ENCODE results near the gene KRT17. TPM values are rescaled to one million over a fixed set of nuclear protein-coding genes. Genes with fewer than 3 reads are reported as not detected.
"Not testable (repeated sequence)": the region's sequence is repeated elsewhere in the genome, so short reads cannot be mapped to it uniquely, and the experiment has no call there.

The KRT17 gene
- total and polyA plus RNA-seq, 2 donors (not counting 1 experiment from before 2014, with no cell fraction given), result 0.50 to 0.89 TPM

GRCh38 chr17:41625602-41626001 is 1.2 kb upstream of the KRT17 start:
- peak in 1 of 2 donors; percentile 56 for DNase-seq (ENCODE audit: low read depth in 2 of 2)
- Histone ChIP-seq H3K36me3 (ENCODE audit: control insufficient read depth, insufficient read depth, low read length) (no peaks in the 10 kb centered on the region), H3K4me1 (ENCODE audit: control insufficient read depth, extremely low read depth, insufficient read depth, low read length) (no peaks in the 10 kb centered on the region), H2AFZ (ENCODE audit: low read length) (no peak overlapping the region), H3K27ac (ENCODE audit: insufficient read depth, low read length) (no peak overlapping the region), H3K79me2 (ENCODE audit: control insufficient read depth, insufficient read depth, low read length) (no peaks in the 10 kb centered on the region), H3K4me3 (replicated peaks in 1 of 4; ENCODE audit: control extremely low read depth in 1 of 4, insufficient read depth in 1 of 4, low read depth in 3 of 4, low read length in 4 of 4) (no peak overlapping the region), H3K9me3 (ENCODE audit: control insufficient read depth, insufficient read depth, low read depth, low read length) (no peaks in the 10 kb centered on the region), H4K20me1 (ENCODE audit: control insufficient read depth, extremely low read depth, insufficient read depth, low read length) (no peaks in the 10 kb centered on the region), H3K27me3 (ENCODE audit: control insufficient read depth, insufficient read depth, low read length) (peaks cover 5% of the 10 kb centered on the region), H3K4me2 (ENCODE audit: extremely low read depth, insufficient read depth, low read length) (no peak overlapping the region), H3K9ac (ENCODE audit: insufficient read depth, low read length) (no peak overlapping the region)
- TF ChIP-seq, protein P1, sequence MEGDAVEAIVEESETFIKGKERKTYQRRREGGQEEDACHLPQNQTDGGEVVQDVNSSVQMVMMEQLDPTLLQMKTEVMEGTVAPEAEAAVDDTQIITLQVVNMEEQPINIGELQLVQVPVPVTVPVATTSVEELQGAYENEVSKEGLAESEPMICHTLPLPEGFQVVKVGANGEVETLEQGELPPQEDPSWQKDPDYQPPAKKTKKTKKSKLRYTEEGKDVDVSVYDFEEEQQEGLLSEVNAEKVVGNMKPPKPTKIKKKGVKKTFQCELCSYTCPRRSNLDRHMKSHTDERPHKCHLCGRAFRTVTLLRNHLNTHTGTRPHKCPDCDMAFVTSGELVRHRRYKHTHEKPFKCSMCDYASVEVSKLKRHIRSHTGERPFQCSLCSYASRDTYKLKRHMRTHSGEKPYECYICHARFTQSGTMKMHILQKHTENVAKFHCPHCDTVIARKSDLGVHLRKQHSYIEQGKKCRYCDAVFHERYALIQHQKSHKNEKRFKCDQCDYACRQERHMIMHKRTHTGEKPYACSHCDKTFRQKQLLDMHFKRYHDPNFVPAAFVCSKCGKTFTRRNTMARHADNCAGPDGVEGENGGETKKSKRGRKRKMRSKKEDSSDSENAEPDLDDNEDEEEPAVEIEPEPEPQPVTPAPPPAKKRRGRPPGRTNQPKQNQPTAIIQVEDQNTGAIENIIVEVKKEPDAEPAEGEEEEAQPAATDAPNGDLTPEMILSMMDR (conservative IDR thresholded peaks at IDR 0.05 in 1 of 2, IDR thresholded peaks at IDR 0.05 in 1 of 2; ENCODE audit: low read depth in 1 of 2, low read length in 2 of 2), result no peak
- no peak for TF ChIP-seq EZH2 (IDR thresholded peaks at IDR 0.05; ENCODE audit: low read length, missing control alignments)

DNA sequence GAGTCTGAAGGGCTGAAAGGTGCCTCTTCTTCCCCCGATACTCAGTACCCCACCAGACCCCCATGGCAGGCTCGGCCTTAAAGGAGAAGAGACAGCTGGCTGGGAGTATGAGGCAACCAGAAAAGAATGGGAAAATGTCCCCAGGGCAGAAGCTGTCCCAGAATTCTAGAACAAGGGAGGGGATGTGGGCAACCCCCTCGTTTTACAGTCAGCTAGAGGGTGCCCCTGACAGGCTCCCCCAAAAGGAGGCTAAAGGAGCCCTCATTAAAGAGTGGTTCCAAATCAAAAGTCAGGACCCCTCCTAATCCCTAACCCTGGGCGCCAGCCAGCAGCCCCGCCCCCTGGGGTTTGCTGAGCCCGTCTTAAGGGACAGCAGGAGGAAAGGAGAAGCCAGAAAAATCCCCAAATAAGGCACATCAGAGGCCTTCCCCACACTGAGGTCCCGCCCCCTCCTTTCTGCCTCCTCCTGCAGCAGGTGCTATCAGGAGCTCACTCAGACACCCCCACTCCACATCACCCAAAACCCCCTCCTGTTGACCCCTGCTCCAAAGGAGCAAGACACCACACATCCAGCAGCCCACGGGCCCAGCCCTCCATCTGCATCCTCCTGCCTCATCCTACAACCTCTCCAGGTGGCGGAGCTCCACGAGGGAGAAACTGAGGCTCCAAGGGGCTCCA is 1.1 kb downstream of the KRT17 start:
- not testable (repeated sequence) for H4K20me1 ChIP-seq (ENCODE audit: control insufficient read depth, extremely low read depth, insufficient read depth, low read length); H3K4me2 ChIP-seq (ENCODE audit: extremely low read depth, insufficient read depth, low read length); H2AFZ ChIP-seq (ENCODE audit: low read length); H3K79me2 ChIP-seq (ENCODE audit: control insufficient read depth, insufficient read depth, low read length); H3K27ac ChIP-seq (ENCODE audit: insufficient read depth, low read length); H3K4me3 ChIP-seq (replicated peaks in 1 of 4; ENCODE audit: control extremely low read depth in 1 of 4, insufficient read depth in 1 of 4, low read depth in 3 of 4, low read length in 4 of 4); H3K27me3 ChIP-seq (ENCODE audit: control insufficient read depth, insufficient read depth, low read length); H3K4me1 ChIP-seq (ENCODE audit: control insufficient read depth, extremely low read depth, insufficient read depth, low read length); H3K9me3 ChIP-seq (ENCODE audit: control insufficient read depth, insufficient read depth, low read depth, low read length); H3K36me3 ChIP-seq (ENCODE audit: control insufficient read depth, insufficient read depth, low read length); DNase-seq (ENCODE audit: low read depth in 2 of 2); H3K9ac ChIP-seq (ENCODE audit: insufficient read depth, low read length)

DNA sequence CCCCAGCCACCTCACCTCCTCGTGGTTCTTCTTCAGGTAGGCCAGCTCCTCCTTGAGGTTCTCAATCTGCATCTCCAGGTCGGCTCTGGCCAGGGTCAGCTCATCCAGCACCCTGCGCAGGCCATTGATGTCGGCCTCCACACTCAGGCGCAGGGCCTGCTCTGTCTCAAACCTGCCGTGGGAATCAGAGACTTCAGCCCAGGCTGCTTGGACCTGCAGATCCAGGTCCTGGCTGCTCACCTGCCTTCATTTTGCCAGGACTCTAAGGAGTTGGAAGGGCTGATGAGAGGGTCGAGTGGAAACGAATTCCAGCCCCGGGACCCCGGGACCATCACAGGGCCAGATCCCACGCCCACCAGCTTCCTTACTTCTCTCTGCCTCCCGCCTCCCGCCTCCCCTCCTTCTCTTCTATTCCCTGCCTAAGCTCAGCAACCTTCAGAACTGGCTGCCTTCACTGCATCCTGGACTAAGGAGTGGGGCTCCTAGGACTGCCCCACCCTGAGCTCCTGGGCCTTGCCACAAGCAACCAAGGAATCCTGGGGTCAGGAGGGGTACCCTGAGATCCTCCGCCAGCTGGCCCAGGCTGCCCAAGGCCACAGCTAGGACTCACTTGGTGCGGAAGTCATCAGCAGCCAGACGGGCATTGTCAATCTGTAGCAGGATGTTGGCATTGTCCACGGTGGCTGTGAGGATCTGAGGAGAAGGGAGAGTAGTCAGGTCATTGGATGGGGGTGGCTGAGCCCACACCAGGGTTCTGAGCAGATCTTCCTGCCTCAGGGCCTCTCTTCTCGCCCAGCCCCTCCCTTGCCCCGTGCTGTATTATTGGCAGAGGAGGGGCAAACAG is 1.8 kb downstream of the KRT17 start:
- not testable (repeated sequence) for H3K4me3 ChIP-seq (replicated peaks in 1 of 4; ENCODE audit: control extremely low read depth in 1 of 4, insufficient read depth in 1 of 4, low read depth in 3 of 4, low read length in 4 of 4); DNase-seq (ENCODE audit: low read depth in 2 of 2); H3K4me1 ChIP-seq (ENCODE audit: control insufficient read depth, extremely low read depth, insufficient read depth, low read length); H2AFZ ChIP-seq (ENCODE audit: low read length); H3K27ac ChIP-seq (ENCODE audit: insufficient read depth, low read length); H3K27me3 ChIP-seq (ENCODE audit: control insufficient read depth, insufficient read depth, low read length); H3K36me3 ChIP-seq (ENCODE audit: control insufficient read depth, insufficient read depth, low read length); H3K79me2 ChIP-seq (ENCODE audit: control insufficient read depth, insufficient read depth, low read length); H3K4me2 ChIP-seq (ENCODE audit: extremely low read depth, insufficient read depth, low read length); H4K20me1 ChIP-seq (ENCODE audit: control insufficient read depth, extremely low read depth, insufficient read depth, low read length); H3K9me3 ChIP-seq (ENCODE audit: control insufficient read depth, insufficient read depth, low read depth, low read length); H3K9ac ChIP-seq (ENCODE audit: insufficient read depth, low read length)

GRCh38 chr17:41621916-41622315 is 2.5 kb downstream of the KRT17 start:
- no peak for DNase-seq (ENCODE audit: low read depth in 2 of 2)
- no peak overlapping the region for H3K9ac ChIP-seq (ENCODE audit: insufficient read depth, low read length)
- no peaks in the 10 kb centered on the region for H3K36me3 ChIP-seq (ENCODE audit: control insufficient read depth, insufficient read depth, low read length)
- no peak overlapping the region for H3K27ac ChIP-seq (ENCODE audit: insufficient read depth, low read length)
- no peak overlapping the region for H3K4me3 ChIP-seq (replicated peaks in 1 of 4; ENCODE audit: control extremely low read depth in 1 of 4, insufficient read depth in 1 of 4, low read depth in 3 of 4, low read length in 4 of 4)
- peaks cover 6% of the 10 kb centered on the region for H3K27me3 ChIP-seq (ENCODE audit: control insufficient read depth, insufficient read depth, low read length)
- H4K20me1 ChIP-seq (ENCODE audit: control insufficient read depth, extremely low read depth, insufficient read depth, low read length), result no peaks in the 10 kb centered on the region
- H3K4me1 ChIP-seq (ENCODE audit: control insufficient read depth, extremely low read depth, insufficient read depth, low read length), result no peaks in the 10 kb centered on the region
- TF ChIP-seq, protein P1 (conservative IDR thresholded peaks at IDR 0.05 in 1 of 2, IDR thresholded peaks at IDR 0.05 in 1 of 2; ENCODE audit: low read depth in 1 of 2, low read length in 2 of 2), result no peak
- no peak for TF ChIP-seq EZH2 (IDR thresholded peaks at IDR 0.05; ENCODE audit: low read length, missing control alignments)
- no peak overlapping the region for H3K4me2 ChIP-seq (ENCODE audit: extremely low read depth, insufficient read depth, low read length)
- no peak overlapping the region for H2AFZ ChIP-seq (ENCODE audit: low read length)
- H3K9me3 ChIP-seq (ENCODE audit: control insufficient read depth, insufficient read depth, low read depth, low read length), result no peaks in the 10 kb centered on the region
- H3K79me2 ChIP-seq (ENCODE audit: control insufficient read depth, insufficient read depth, low read length), result no peaks in the 10 kb centered on the region

DNA sequence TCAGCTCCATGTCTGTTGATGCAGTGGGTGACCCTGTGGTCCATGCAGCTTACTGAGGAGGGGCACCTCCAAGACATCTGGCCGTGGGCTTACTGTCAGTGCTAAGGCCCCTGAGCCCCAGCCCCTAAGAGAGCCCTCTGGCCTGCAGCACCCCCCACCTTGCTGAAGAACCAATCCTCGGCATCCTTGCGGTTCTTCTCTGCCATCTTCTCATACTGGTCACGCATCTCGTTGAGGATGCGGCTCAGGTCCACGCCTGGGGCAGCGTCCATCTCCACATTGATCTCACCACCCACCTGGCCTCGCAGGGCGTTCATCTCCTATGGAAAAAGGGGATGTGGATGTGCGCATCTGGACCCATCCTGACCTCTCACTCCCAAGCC is 2.9 kb downstream of the KRT17 start:
- not testable (repeated sequence) for H3K4me3 ChIP-seq (replicated peaks in 1 of 4; ENCODE audit: control extremely low read depth in 1 of 4, insufficient read depth in 1 of 4, low read depth in 3 of 4, low read length in 4 of 4); H3K36me3 ChIP-seq (ENCODE audit: control insufficient read depth, insufficient read depth, low read length); H4K20me1 ChIP-seq (ENCODE audit: control insufficient read depth, extremely low read depth, insufficient read depth, low read length); H3K27ac ChIP-seq (ENCODE audit: insufficient read depth, low read length); H3K9me3 ChIP-seq (ENCODE audit: control insufficient read depth, insufficient read depth, low read depth, low read length); H3K79me2 ChIP-seq (ENCODE audit: control insufficient read depth, insufficient read depth, low read length); H3K4me1 ChIP-seq (ENCODE audit: control insufficient read depth, extremely low read depth, insufficient read depth, low read length); DNase-seq (ENCODE audit: low read depth in 2 of 2); H3K27me3 ChIP-seq (ENCODE audit: control insufficient read depth, insufficient read depth, low read length); H3K9ac ChIP-seq (ENCODE audit: insufficient read depth, low read length); H2AFZ ChIP-seq (ENCODE audit: low read length); H3K4me2 ChIP-seq (ENCODE audit: extremely low read depth, insufficient read depth, low read length)
